ENCODE measurements around the gene EHMT2. TPM values are rescaled to one million over a fixed set of nuclear protein-coding genes. Genes with fewer than 3 reads are reported as not detected.
"Not testable (repeated sequence)": the region's sequence is repeated elsewhere in the genome, so short reads cannot be mapped to it uniquely, and the experiment has no call there.

Gene EHMT2
- total RNA-seq, 4 donors from 2014 or later = 23.4 to 34.5 (median 27.4) TPM

GRCh38 chr6:31915756-31916155 is 18.3 kb upstream of the EHMT2 start:
- TF ChIP-seq CTCF (IDR thresholded peaks at IDR 0.05) = no peak
- TF ChIP-seq POLR2A (IDR thresholded peaks at IDR 0.05) = no peak
- intact Hi-C loops (cut with DNase I) = no loop called here
- Histone ChIP-seq H3K9me3 (no peaks in the 10 kb centered on the region), H3K36me3 (no peaks in the 10 kb centered on the region), H3K4me1 (peaks cover 8 to 40% (median 11%) of the 10 kb centered on the region in 3 donors), H3K4me3 (no peak overlapping the region), H3K27me3 (no peaks in the 10 kb centered on the region), H3K27ac (no peak overlapping the region)
- no peak for DNase-seq
- WGBS, 2 donors = 65 to 70% methylated on average over 6 of the region's 6 CpGs

- H3K4me1 ChIP-seq = peaks cover 5 to 41% (median 12%) of the 10 kb centered on the region in 3 donors
- H3K4me3 ChIP-seq = no peak overlapping the region
- H3K9me3 ChIP-seq = no peaks in the 10 kb centered on the region
- no peaks in the 10 kb centered on the region for H3K27me3 ChIP-seq
- TF ChIP-seq POLR2A (IDR thresholded peaks at IDR 0.05) = no peak
- TF ChIP-seq CTCF (IDR thresholded peaks at IDR 0.05) = peak in 1 of 6 experiments; percentile 19
- intact Hi-C loops (cut with DNase I) = no loop called here
- no peak for DNase-seq
- H3K27ac ChIP-seq = no peak overlapping the region
- no peaks in the 10 kb centered on the region for H3K36me3 ChIP-seq
Observed at GRCh38 chr6:31915351-31915750, 17.9 kb upstream of the EHMT2 start.

- Histone ChIP-seq H3K9me3 (no peaks in the 10 kb centered on the region), H3K4me1 (peaks cover 5 to 40% (median 12%) of the 10 kb centered on the region in 3 donors), H3K27me3 (no peaks in the 10 kb centered on the region), H3K4me3 (no peak overlapping the region), H3K27ac (peak overlapping the region; percentile 18 to 81 (median 52)), H3K36me3 (no peaks in the 10 kb centered on the region)
- DNase-seq = no peak
- 72 to 83% methylated on average over 6 to 11 of the region's 11 CpGs for WGBS, 2 donors
- intact Hi-C loops (cut with DNase I) = no loop called here
- TF ChIP-seq CTCF (IDR thresholded peaks at IDR 0.05) (no peak), POLR2A (IDR thresholded peaks at IDR 0.05) (no peak)
Observed at GRCh38 chr6:31911826-31912585, 14.5 kb upstream of the EHMT2 start.

- H3K36me3 ChIP-seq; H3K27ac ChIP-seq; H3K9me3 ChIP-seq; intact Hi-C loops (cut with DNase I); H3K27me3 ChIP-seq; DNase-seq; H3K4me3 ChIP-seq: not testable (repeated sequence)
- WGBS, 2 donors = 75 to 79% methylated on average over 7 of the region's 7 CpGs
- H3K4me1 ChIP-seq = peaks cover 5 to 40% (median 12%) of the 10 kb centered on the region in 3 donors
Observed at GRCh38 chr6:31909298-31909697, 11.8 kb upstream of the EHMT2 start.

GRCh38 chr6:31908791-31909190 is 11.3 kb upstream of the EHMT2 start:
- intact Hi-C loops (cut with DNase I) = no loop called here

GRCh38 chr6:31908255-31908654 is 10.8 kb upstream of the EHMT2 start:
- H3K27ac ChIP-seq; intact Hi-C loops (cut with DNase I): not testable (repeated sequence)
- 81 to 88% methylated on average over 4 to 5 of the region's 5 CpGs for WGBS, 2 donors

More at GRCh38 chr6:31908791-31909190, 11.3 kb upstream of the EHMT2 start:
- DNase-seq = no peak
- TF ChIP-seq POLR2A (IDR thresholded peaks at IDR 0.05) = peak in 1 of 4 donors; percentile 9
- TF ChIP-seq CTCF (IDR thresholded peaks at IDR 0.05) = no peak
- Histone ChIP-seq H3K4me1 (peaks cover 5 to 41% (median 12%) of the 10 kb centered on the region in 3 donors), H3K27me3 (no peaks in the 10 kb centered on the region), H3K36me3 (no peaks in the 10 kb centered on the region), H3K9me3 (no peaks in the 10 kb centered on the region), H3K4me3 (no peak overlapping the region), H3K27ac (no peak overlapping the region)
- whole genome bisulfite sequencing, 2 donors = 33 to 35% methylated on average over 4 of the region's 4 CpGs

More at GRCh38 chr6:31908255-31908654, 10.8 kb upstream of the EHMT2 start:
- H3K4me3 ChIP-seq, H3K36me3 ChIP-seq, H3K9me3 ChIP-seq, H3K27me3 ChIP-seq, DNase-seq: not testable (repeated sequence)
- H3K4me1 ChIP-seq = peaks cover 5 to 41% (median 12%) of the 10 kb centered on the region in 3 donors

All from esophagus squamous epithelium (tissue), 5 donors.